ENCODE data around the gene GINS3.

The GINS3 gene

GRCh38 chr16:58361726-58362125, 30.5 kb upstream of the GINS3 start:
- H4K20me1 ChIP-seq (ENCODE audit: insufficient read depth, low read length), result no peaks in the 10 kb centered on the region
- H3K9ac ChIP-seq (ENCODE audit: low read length), result no peak overlapping the region
- H3K27me3 ChIP-seq (ENCODE audit: low read depth, low read length), result 0 out of 2 replicates have a peak, but pooled peaks cover 6% of the 10 kb centered on the region
- H3K4me2 ChIP-seq (ENCODE audit: low read length), result no peak overlapping the region
- no peaks in the 10 kb centered on the region for H3K36me3 ChIP-seq (replicated peaks; ENCODE audit: low read depth, low read length)
- no peak overlapping the region for H3K4me3 ChIP-seq (ENCODE audit: low read length)
- no peaks in the 10 kb centered on the region for H3K4me1 ChIP-seq (ENCODE audit: low read length)
- no peaks in the 10 kb centered on the region for H3K79me2 ChIP-seq (ENCODE audit: low read length)
- no peak overlapping the region for H3K27ac ChIP-seq (ENCODE audit: low read length)
- no peak for TF ChIP-seq EZH2phosphoT487 (IDR thresholded peaks at IDR 0.05; ENCODE audit: low read depth)
- TF ChIP-seq, protein P1, sequence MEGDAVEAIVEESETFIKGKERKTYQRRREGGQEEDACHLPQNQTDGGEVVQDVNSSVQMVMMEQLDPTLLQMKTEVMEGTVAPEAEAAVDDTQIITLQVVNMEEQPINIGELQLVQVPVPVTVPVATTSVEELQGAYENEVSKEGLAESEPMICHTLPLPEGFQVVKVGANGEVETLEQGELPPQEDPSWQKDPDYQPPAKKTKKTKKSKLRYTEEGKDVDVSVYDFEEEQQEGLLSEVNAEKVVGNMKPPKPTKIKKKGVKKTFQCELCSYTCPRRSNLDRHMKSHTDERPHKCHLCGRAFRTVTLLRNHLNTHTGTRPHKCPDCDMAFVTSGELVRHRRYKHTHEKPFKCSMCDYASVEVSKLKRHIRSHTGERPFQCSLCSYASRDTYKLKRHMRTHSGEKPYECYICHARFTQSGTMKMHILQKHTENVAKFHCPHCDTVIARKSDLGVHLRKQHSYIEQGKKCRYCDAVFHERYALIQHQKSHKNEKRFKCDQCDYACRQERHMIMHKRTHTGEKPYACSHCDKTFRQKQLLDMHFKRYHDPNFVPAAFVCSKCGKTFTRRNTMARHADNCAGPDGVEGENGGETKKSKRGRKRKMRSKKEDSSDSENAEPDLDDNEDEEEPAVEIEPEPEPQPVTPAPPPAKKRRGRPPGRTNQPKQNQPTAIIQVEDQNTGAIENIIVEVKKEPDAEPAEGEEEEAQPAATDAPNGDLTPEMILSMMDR (IDR thresholded peaks at IDR 0.05; ENCODE audit: low read depth, low read length), result no peak
- no peak overlapping the region for H2AFZ ChIP-seq (ENCODE audit: low read depth, low read length)
- no peaks in the 10 kb centered on the region for H3K9me3 ChIP-seq (ENCODE audit: insufficient read depth, low read length)

DNA sequence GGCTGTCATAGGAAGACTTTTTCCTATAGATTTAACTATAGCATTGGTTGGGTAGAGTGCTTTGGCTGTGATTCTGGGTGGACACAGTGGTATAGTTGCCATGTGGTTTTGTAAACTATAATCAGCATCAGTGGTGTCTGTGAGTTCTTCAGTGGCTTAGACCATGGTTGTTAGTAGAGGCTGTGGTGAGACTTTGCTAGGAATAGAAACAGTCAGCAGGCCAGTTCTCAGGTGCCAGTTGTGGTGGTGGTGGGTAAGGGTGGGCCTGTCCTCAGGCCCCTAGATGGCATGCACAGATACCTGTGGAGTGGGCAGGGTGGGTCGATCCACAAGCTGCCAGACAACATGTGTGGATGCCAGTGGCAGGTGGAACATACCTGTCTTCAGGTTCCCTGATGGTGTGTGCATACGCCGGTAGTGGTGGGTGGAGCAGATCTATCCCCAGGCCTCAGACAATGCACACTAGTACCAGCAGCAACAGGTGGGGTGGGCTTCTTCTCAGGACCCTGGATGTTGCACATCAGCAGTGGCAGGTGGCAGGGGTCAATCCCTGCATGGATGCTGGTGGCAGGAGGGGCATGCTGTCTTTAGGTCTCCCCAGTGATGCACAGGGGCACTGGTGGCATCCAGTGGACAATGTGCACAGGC, 28.4 kb upstream of the GINS3 start:
- no peaks in the 10 kb centered on the region for H3K4me1 ChIP-seq (ENCODE audit: low read length)
- TF ChIP-seq, protein P1 (IDR thresholded peaks at IDR 0.05; ENCODE audit: low read depth, low read length), result no peak
- TF ChIP-seq EZH2phosphoT487 (IDR thresholded peaks at IDR 0.05; ENCODE audit: low read depth), result no peak
- H2AFZ ChIP-seq (ENCODE audit: low read depth, low read length), result no peak overlapping the region
- no peak overlapping the region for H3K27ac ChIP-seq (ENCODE audit: low read length)
- H3K79me2 ChIP-seq (ENCODE audit: low read length), result no peaks in the 10 kb centered on the region
- no peaks in the 10 kb centered on the region for H3K36me3 ChIP-seq (replicated peaks; ENCODE audit: low read depth, low read length)
- peaks cover 13% of the 10 kb centered on the region for H3K27me3 ChIP-seq (ENCODE audit: low read depth, low read length)
- H3K9me3 ChIP-seq (ENCODE audit: insufficient read depth, low read length), result no peaks in the 10 kb centered on the region
- H4K20me1 ChIP-seq (ENCODE audit: insufficient read depth, low read length), result no peaks in the 10 kb centered on the region
- H3K4me2 ChIP-seq (ENCODE audit: low read length), result no peak overlapping the region
- no peak overlapping the region for H3K9ac ChIP-seq (ENCODE audit: low read length)
- H3K4me3 ChIP-seq (ENCODE audit: low read length), result no peak overlapping the region

GRCh38 chr16:58365623-58366022, 26.6 kb upstream of the GINS3 start:
- no peaks in the 10 kb centered on the region for H3K79me2 ChIP-seq (ENCODE audit: low read length)
- no peaks in the 10 kb centered on the region for H3K36me3 ChIP-seq (replicated peaks; ENCODE audit: low read depth, low read length)
- no peak overlapping the region for H3K4me3 ChIP-seq (ENCODE audit: low read length)
- H3K9ac ChIP-seq (ENCODE audit: low read length), result no peak overlapping the region
- no peak overlapping the region for H3K4me2 ChIP-seq (ENCODE audit: low read length)
- H2AFZ ChIP-seq (ENCODE audit: low read depth, low read length), result no peak overlapping the region
- no peaks in the 10 kb centered on the region for H4K20me1 ChIP-seq (ENCODE audit: insufficient read depth, low read length)
- no peaks in the 10 kb centered on the region for H3K9me3 ChIP-seq (ENCODE audit: insufficient read depth, low read length)
- H3K27ac ChIP-seq (ENCODE audit: low read length), result no peak overlapping the region
- no peaks in the 10 kb centered on the region for H3K4me1 ChIP-seq (ENCODE audit: low read length)
- peaks cover 19% of the 10 kb centered on the region for H3K27me3 ChIP-seq (ENCODE audit: low read depth, low read length)
- TF ChIP-seq EZH2phosphoT487 (IDR thresholded peaks at IDR 0.05; ENCODE audit: low read depth), result no peak
- TF ChIP-seq, protein P1 (IDR thresholded peaks at IDR 0.05; ENCODE audit: low read depth, low read length), result no peak

DNA sequence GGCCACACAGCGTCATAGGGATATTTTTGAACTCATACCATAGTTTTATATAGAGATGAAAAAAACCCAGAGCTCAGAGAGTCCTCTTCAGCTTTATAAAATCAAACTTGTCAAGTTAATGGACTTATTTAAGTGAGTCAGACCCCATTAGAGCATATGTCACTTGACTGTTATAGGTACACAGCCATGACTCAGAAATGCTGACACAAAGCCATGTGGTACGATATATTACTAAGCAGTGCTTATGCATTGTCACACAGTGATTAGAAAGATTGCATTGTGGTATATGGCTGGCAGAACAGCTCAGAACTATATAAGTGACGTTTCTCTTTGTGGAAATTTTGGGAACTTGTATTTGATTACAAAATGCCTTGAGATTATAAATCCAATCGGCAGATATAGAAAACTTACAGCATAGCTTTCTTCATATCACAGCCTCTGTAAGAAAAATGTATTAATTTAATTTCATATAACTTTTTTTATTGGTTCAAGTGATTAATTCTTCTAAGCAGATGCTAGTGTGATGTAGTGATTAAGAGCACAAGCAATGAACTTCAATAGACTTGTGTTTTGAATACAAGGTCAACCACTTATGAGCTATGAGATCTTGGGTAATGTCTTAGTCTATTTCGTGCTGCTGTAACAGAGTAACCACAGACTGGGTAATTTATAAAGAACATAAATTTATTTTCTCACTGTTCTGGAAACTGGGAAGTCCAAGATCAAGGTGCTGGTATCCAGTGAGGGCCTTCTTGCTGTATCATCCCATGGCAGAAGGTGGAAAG, 25.8 kb upstream of the GINS3 start:
- Histone ChIP-seq H3K27me3 (ENCODE audit: low read depth, low read length) (peaks cover 19% of the 10 kb centered on the region), H2AFZ (ENCODE audit: low read depth, low read length) (no peak overlapping the region), H3K9ac (ENCODE audit: low read length) (no peak overlapping the region), H3K4me3 (ENCODE audit: low read length) (no peak overlapping the region), H3K9me3 (ENCODE audit: insufficient read depth, low read length) (no peaks in the 10 kb centered on the region), H3K27ac (ENCODE audit: low read length) (no peak overlapping the region), H4K20me1 (ENCODE audit: insufficient read depth, low read length) (no peaks in the 10 kb centered on the region), H3K4me2 (ENCODE audit: low read length) (no peak overlapping the region), H3K36me3 (replicated peaks; ENCODE audit: low read depth, low read length) (no peaks in the 10 kb centered on the region), H3K4me1 (ENCODE audit: low read length) (no peaks in the 10 kb centered on the region), H3K79me2 (ENCODE audit: low read length) (no peaks in the 10 kb centered on the region)
- TF ChIP-seq, protein P1 (IDR thresholded peaks at IDR 0.05; ENCODE audit: low read depth, low read length), result no peak
- TF ChIP-seq EZH2phosphoT487 (IDR thresholded peaks at IDR 0.05; ENCODE audit: low read depth), result no peak

Measured in OCI-LY3 (cell line).